Neural progenitor cell (in vitro differentiated cells): Measurements from ENCODE around the gene TRIM32. TPM values are rescaled to one million over a fixed set of nuclear protein-coding genes. Genes with fewer than 3 reads are reported as not detected.

Experiments
- DNase-seq: peaks from one replicate; pipeline ENCODE4 v3.0.0-alpha.2; 2016; ENCODE audit warnings: low spot score
- H2AFZ ChIP-seq: fragments of 200-600 bp; sonication (generic); replicated peaks from 2 replicates; pipeline ENCODE4 v1.6.1; 2016; ENCODE audit warnings: antibody characterized with exemption
- H3F3A ChIP-seq: fragments of 200-600 bp; sonication (generic); 2 replicates; pipeline ENCODE4 v1.6.1; 2016; ENCODE audit warnings: antibody characterized with exemption, low read depth
- H3K27ac ChIP-seq: fragments of 200-600 bp; sonication (generic); 2 replicates; pipeline ENCODE4 v1.5.1; 2016; ENCODE audit warnings: mild to moderate bottlenecking
- H3K27me3 ChIP-seq: fragments of 200-600 bp; sonication (generic); 2 replicates; pipeline ENCODE4 v1.6.1; 2016; ENCODE audit warnings: mild to moderate bottlenecking, moderate library complexity
- H3K36me3 ChIP-seq: fragments of 200-600 bp; sonication (generic); 2 replicates; pipeline ENCODE4 v1.5.1; 2016
- H3K4me1 ChIP-seq: fragments of 200-600 bp; sonication (generic); 2 replicates; pipeline ENCODE4 v1.6.1; 2016; ENCODE audit warnings: mixed run types
- H3K4me2 ChIP-seq: fragments of 200-600 bp; sonication (generic); 2 replicates; pipeline ENCODE4 v1.6.1; 2016
- H3K4me3 ChIP-seq: fragments of 200-600 bp; sonication (generic); 2 replicates; pipeline ENCODE4 v1.5.1; 2016
- H3K79me2 ChIP-seq: fragments of 200-600 bp; sonication (generic); 2 replicates; pipeline ENCODE4 v1.6.1; 2016; ENCODE audit warnings: low read depth
- H3K9ac ChIP-seq: fragments of 200-600 bp; sonication (generic); 2 replicates; pipeline ENCODE4 v1.6.1; 2016
- H3K9me3 ChIP-seq: fragments of 200-600 bp; sonication (generic); 2 replicates; pipeline ENCODE4 v1.5.1; 2016; ENCODE audit warnings: low read depth
- H4K20me1 ChIP-seq: fragments of 200-600 bp; sonication (generic); 2 replicates; pipeline ENCODE4 v1.6.1; 2016; ENCODE audit warnings: low read depth
- H3K27ac Mint-ChIP-seq: 3 replicates; pipeline ENCODE4 v1.8.0; 2021; ENCODE audit warnings: mixed read lengths
- H3K27me3 Mint-ChIP-seq: 2 replicates; pipeline ENCODE4 v1.8.0; 2022; ENCODE audit warnings: low read depth, mild to moderate bottlenecking, inconsistent platforms, moderate library complexity, mixed read lengths; ENCODE audit not compliant: insufficient read depth
- H3K36me3 Mint-ChIP-seq: 3 replicates; pipeline ENCODE4 v1.8.0; 2021; ENCODE audit warnings: mixed read lengths
- H3K4me1 Mint-ChIP-seq: 3 replicates; pipeline ENCODE4 v1.8.0; 2021; ENCODE audit warnings: mixed read lengths
- H3K4me3 Mint-ChIP-seq: 3 replicates; pipeline ENCODE4 v1.8.0; 2021; ENCODE audit warnings: mild to moderate bottlenecking, moderate library complexity, mixed read lengths
- H3K9me3 Mint-ChIP-seq: 3 replicates; pipeline ENCODE4 v1.8.0; 2020; ENCODE audit warnings: mixed read lengths
- EZH2 ChIP-seq: fragments of 200-600 bp; sonication (generic); IDR thresholded peaks from 2 replicates; pipeline ENCODE4 v1.6.1; 2017; ENCODE audit warnings: antibody characterized with exemption, mild to moderate bottlenecking, moderate library complexity
- EZH2phosphoT487 ChIP-seq: fragments of 200-600 bp; sonication (generic); IDR thresholded peaks from 2 replicates; pipeline ENCODE4 v1.6.1; 2017; ENCODE audit warnings: antibody characterized with exemption
- total RNA-seq: library from RNA; depleted of rRNA; stranded (reverse); fragments of >200 nt; gene quantifications from 2 replicates; pipeline ENCODE4 v1.2.3, GENCODE V29; 2015; ENCODE audit warnings: low replicate concordance
- TF ChIP-seq, protein P1 (sequence below): fragments of 200-600 bp; sonication (generic); IDR thresholded peaks from 2 replicates; pipeline ENCODE4 v1.5.1; 2017; ENCODE audit warnings: antibody characterized with exemption, mild to moderate bottlenecking

The TRIM32 gene
- total RNA-seq, 1 donor from 2014 or later = 16.3 TPM

DNA sequence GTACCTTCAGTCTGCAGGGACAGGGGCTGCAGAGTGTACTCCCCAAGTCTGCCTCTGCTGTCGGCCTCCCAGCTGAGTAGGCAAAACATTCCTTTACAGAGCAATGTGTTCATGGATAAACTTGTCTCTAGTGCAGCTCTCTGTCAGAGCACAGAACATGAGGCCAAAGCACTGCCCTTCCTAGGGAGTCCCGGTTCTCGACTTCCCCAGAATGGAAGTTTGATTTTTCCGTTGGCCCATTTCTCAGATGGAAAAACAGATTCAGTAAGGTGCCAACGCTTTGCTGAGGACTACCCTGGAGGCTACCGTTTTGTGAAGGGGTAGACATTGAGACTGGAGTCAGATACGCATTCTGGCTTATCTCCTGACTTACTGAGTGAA is 422 bp upstream of the TRIM32 start:
- peak overlapping the region; percentile 67 for H3K27ac Mint-ChIP-seq
- Histone ChIP-seq H3K36me3 (no peaks in the 10 kb centered on the region), H3K9me3 (no peaks in the 10 kb centered on the region), H3K4me3 (peak overlapping the region; percentile 66), H4K20me1 (peaks cover 3% of the 10 kb centered on the region), H3F3A (no peaks in the 10 kb centered on the region), H3K9ac (no peak overlapping the region), H3K79me2 (peaks cover 30% of the 10 kb centered on the region), H3K27me3 (no peaks in the 10 kb centered on the region), H3K4me1 (no peaks in the 10 kb centered on the region), H3K4me2 (peak overlapping the region; percentile 85), H3K27ac (no peak overlapping the region), H2AFZ (peak overlapping the region; percentile 82)
- H3K27me3 Mint-ChIP-seq = peaks cover 4% of the 10 kb centered on the region
- peaks cover 29% of the 10 kb centered on the region for H3K4me1 Mint-ChIP-seq
- no peak for TF ChIP-seq EZH2
- TF ChIP-seq, protein P1, sequence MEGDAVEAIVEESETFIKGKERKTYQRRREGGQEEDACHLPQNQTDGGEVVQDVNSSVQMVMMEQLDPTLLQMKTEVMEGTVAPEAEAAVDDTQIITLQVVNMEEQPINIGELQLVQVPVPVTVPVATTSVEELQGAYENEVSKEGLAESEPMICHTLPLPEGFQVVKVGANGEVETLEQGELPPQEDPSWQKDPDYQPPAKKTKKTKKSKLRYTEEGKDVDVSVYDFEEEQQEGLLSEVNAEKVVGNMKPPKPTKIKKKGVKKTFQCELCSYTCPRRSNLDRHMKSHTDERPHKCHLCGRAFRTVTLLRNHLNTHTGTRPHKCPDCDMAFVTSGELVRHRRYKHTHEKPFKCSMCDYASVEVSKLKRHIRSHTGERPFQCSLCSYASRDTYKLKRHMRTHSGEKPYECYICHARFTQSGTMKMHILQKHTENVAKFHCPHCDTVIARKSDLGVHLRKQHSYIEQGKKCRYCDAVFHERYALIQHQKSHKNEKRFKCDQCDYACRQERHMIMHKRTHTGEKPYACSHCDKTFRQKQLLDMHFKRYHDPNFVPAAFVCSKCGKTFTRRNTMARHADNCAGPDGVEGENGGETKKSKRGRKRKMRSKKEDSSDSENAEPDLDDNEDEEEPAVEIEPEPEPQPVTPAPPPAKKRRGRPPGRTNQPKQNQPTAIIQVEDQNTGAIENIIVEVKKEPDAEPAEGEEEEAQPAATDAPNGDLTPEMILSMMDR = no peak
- no peak for TF ChIP-seq EZH2phosphoT487
- peak overlapping the region; percentile 86 for H3K4me3 Mint-ChIP-seq
- peaks cover 5% of the 10 kb centered on the region for H3K36me3 Mint-ChIP-seq
- peaks cover 7% of the 10 kb centered on the region for H3K9me3 Mint-ChIP-seq
- no peak for DNase-seq

DNA sequence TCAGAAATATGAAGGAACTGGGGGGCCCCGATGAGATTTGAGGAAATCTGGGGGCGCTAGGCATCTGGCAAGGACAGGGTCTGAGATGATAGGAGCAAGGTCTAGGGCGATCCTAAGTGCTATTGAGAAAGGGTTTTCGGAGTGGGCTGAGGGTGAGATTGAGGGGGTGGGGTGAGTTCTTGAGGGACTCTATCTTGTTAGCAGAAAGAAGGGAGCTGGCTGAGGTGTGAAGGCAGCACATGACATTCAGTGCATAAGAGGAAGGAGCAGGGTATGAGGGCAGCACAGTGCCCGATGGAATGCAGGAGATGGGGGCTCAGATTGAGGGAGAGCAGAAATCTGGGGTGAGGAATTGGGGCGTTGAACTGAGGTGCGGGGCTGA is 640 bp downstream of the TRIM32 start:
- Mint-ChIP-seq H3K4me3 (peak overlapping the region; percentile 86), H3K9me3 (peaks cover 7% of the 10 kb centered on the region), H3K36me3 (peaks cover 5% of the 10 kb centered on the region), H3K27ac (peak overlapping the region; percentile 32), H3K27me3 (peaks cover 4% of the 10 kb centered on the region), H3K4me1 (peaks cover 29% of the 10 kb centered on the region)
- peak overlapping the region; percentile 82 for H2AFZ ChIP-seq
- TF ChIP-seq EZH2 = no peak
- TF ChIP-seq EZH2phosphoT487 = no peak
- TF ChIP-seq, protein P1 = no peak
- no peaks in the 10 kb centered on the region for H3K36me3 ChIP-seq
- H3K4me2 ChIP-seq = peak overlapping the region; percentile 85
- H3K27me3 ChIP-seq = no peaks in the 10 kb centered on the region
- H3K4me3 ChIP-seq = peak overlapping the region; percentile 66
- H3K79me2 ChIP-seq = peaks cover 33% of the 10 kb centered on the region
- peak; percentile 13 for DNase-seq
- H3F3A ChIP-seq = no peaks in the 10 kb centered on the region
- no peaks in the 10 kb centered on the region for H3K4me1 ChIP-seq
- H3K27ac ChIP-seq = no peak overlapping the region
- no peak overlapping the region for H3K9ac ChIP-seq
- H4K20me1 ChIP-seq = peaks cover 7% of the 10 kb centered on the region
- H3K9me3 ChIP-seq = no peaks in the 10 kb centered on the region

DNA sequence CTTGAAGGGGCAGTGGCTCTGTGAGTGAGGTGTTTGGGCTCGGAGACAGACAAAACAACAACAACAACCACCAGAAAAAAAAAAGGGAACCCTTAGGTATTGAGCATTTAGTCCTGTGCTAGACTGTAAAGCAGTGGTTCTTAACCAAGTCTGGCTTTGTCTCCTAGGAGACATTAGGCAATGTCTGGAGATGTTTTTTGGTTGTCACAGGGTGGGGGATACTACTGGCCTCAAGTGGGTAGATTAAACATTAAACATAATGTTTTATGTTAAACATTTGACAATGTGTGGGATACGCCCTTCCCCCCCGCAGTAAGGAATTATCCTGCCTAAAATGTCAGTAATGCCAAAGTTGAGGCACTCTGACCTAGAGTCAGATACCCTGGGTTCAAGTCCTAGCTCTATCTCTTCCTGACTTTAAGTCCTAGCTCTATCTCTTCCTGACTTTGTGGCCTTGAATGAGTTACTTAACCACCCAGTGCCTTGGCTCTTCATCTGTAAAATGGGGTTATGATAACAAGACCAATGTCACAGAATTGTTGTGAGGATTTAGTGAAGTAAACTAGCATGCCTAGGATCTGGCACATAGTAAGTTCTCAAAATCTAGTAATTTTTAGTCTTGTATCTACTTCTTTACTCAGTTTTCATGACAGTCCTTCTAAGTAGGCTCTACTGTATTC is 1.8 kb downstream of the TRIM32 start:
- peaks cover 7% of the 10 kb centered on the region for H4K20me1 ChIP-seq
- peaks cover 10% of the 10 kb centered on the region for H3K36me3 Mint-ChIP-seq
- peaks cover 4% of the 10 kb centered on the region for H3K9me3 Mint-ChIP-seq
- H3K9ac ChIP-seq = no peak overlapping the region
- no peak overlapping the region for H2AFZ ChIP-seq
- H3K79me2 ChIP-seq = peaks cover 45% of the 10 kb centered on the region
- H3K27me3 ChIP-seq = no peaks in the 10 kb centered on the region
- no peaks in the 10 kb centered on the region for H3K9me3 ChIP-seq
- H3K36me3 ChIP-seq = no peaks in the 10 kb centered on the region
- H3K27me3 Mint-ChIP-seq = peaks cover 4% of the 10 kb centered on the region
- H3K4me1 ChIP-seq = no peaks in the 10 kb centered on the region
- H3K4me3 ChIP-seq = no peak overlapping the region
- no peak overlapping the region for H3K27ac Mint-ChIP-seq
- H3K4me3 Mint-ChIP-seq = peak overlapping the region; percentile 86
- no peaks in the 10 kb centered on the region for H3F3A ChIP-seq
- peak overlapping the region; percentile 85 for H3K4me2 ChIP-seq
- no peak for DNase-seq
- no peak overlapping the region for H3K27ac ChIP-seq
- no peak for TF ChIP-seq EZH2
- TF ChIP-seq EZH2phosphoT487 = no peak
- TF ChIP-seq, protein P1 = no peak
- peaks cover 29% of the 10 kb centered on the region for H3K4me1 Mint-ChIP-seq
